GM19043 (cell line): ENCODE results near the gene RPS6KA1.
A peak's percentile ranks its signal among the peaks of the same experiment; 100 is the strongest.

Experiments used
- ATAC-seq: cut with Tn5 transposase; IDR thresholded peaks from one replicate; pipeline ENCODE4 v1.9.1; 2021; ENCODE audit warnings: low read depth; ENCODE audit not compliant: unreplicated experiment

RPS6KA1 gene

DNA sequence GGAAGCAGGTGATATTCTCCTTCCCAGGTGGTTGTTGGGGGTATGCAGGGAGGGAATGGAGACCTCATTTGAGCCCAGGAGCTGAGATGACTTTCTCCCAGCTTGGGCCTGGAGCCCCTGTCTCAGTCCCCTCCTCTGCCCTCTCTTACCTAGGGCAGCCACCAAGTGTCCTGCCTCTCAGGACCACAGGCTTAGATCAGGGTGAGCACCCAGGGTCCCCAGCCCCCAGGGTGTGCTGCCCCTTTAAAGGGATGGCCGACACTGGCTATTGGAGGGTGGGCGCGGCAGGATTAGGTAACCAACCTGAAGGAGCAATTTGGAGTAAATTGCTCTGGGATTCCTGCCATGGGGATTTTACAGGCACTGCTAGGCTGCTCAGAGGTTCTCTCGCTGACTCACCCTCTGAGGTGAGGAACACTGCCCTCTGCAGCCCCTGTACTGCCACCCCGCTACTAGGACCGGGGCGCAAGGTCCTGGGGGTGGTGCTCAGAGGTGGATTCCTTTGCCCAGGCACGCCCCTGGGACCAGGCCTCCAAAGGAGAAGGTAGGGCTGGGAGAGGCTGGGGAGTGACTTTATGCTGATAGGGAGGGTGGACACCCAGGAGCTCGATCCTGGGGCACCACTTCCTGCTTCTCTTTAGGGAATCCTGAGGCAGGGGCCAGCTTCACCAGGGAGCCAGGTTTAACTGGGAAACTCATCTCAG is 1.5 kb downstream of the RPS6KA1 start:
- no peak for ATAC-seq

DNA sequence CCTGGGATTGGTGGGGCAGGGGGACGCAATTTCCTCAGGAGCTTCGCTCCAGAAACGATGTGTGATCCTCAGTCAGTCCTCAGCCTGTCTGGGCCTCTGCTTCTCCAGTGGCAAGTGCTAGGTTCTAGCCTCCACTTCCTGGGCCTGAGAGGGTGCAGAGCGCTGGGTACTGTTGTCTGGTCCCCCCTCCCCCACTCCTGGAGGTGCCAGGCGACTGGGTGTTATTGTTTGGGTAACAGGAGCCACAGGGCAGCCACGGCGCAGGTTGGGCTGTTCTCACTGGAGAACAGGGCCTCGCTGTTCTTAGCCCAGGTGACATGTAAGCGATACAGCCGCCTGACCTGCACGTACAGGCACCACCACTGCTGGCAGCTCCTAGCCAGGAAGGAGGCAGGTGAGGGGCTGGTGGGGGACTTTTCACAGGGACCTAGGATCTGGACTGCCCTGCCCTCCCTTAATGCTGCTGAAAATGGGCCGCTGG is 2.1 kb downstream of the RPS6KA1 start:
- ATAC-seq: no peak

DNA sequence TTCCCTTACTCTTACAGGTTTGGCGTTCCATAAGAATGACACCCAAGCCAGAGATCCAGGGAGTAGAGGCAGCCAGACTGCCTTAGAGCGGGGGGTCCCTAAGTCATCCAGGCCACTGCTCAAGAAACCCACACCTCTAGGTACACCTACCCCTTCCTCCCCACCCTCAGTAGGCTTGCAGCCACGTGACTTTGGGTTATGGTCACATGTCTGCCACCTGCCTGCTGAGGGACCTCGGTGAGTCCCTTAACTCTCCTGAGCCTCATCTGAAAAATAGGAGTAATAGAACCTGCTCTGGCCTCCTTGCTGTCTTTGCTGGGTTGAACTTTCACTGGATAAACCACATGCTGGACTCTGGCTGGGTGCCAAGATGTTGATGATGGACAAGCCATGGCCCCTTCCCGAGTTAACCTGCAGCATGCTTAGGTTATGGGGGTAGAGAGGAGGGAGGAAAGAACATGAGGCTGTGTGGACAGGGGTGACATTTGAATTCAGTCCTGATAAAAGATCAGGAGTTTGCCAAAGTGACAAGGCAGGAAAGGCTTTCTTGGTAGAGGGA is 4.5 kb downstream of the RPS6KA1 start:
- ATAC-seq: no peak

DNA sequence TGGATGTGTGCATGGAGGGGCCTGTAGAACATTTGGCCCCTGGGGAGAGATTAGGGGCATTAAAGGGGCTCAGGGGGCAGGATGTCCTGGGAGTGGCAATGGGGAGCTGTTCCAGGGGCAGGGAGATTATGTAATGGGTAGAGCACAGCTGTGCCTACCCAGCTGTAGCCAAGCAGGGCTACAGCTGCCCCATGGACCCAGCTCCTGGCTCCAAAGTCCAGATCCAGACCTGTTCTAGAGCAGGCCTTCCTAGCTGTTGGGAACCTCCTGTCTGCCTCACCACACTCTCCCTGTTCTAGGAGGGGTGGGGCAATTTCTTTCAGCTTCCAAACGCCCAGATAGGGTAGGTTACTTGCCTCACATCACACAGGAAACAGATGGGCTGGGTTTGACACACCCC is 5.6 kb downstream of the RPS6KA1 start:
- no peak for ATAC-seq

DNA sequence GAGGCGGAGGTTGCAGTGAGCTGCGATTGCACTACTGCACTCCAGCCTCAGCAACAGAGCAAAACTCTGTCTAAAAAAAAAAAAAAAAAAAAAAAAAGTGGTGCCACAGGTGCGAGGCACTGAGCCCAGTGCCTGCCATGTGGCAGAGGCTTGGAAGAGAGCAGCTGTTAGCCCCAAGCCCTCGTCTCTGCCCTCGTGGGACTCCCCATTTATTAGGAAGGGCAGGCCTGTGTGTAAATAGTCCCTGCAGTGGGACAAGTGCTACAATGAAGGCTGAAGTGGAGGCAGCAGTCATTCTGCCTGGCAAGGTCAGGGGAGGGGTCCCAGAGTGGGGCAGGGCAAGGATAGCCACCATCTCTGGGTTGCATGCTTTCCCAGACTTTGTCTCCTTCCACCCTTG is 6.5 kb downstream of the RPS6KA1 start:
- ATAC-seq: no peak

DNA sequence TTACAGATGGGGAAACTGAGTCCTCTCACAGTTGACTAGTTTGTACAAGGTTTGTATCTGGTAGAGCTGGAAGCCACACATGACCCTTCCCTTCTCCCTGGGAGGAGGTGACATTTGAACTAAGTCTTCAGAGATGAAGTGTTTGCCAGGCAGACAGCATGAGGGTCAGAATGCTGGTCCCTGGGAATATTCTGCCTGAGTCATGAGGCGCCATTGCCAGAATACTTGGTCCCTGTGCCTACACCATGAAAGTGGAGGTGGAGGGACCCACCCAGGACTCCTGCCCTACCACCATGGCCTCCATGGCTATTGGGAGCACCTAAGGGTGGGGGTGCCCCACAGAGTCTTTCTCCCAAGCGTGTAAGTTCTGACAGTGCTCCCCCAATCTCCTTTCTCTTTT is 7.0 kb downstream of the RPS6KA1 start:
- no peak for ATAC-seq

DNA sequence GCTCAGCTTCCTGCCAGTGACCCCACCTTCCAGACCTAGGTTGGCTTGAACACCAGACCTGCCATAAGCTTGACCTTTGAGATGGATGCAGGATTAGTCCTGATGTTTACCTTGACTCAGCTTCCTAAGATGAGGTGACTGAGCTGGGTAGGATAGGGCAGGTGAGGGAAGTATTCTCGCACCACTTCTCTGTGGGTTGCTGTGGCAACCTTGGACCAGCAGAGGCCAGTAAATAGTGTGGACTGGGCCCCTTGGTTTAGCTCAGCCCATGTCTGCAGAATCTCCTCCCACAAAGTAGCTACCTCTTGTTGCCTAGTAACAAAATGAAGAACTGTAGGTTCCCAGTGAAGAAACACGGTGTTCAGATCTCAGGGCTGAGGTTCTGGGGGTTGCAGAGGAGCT is 8.4 kb downstream of the RPS6KA1 start:
- ATAC-seq: no peak

DNA sequence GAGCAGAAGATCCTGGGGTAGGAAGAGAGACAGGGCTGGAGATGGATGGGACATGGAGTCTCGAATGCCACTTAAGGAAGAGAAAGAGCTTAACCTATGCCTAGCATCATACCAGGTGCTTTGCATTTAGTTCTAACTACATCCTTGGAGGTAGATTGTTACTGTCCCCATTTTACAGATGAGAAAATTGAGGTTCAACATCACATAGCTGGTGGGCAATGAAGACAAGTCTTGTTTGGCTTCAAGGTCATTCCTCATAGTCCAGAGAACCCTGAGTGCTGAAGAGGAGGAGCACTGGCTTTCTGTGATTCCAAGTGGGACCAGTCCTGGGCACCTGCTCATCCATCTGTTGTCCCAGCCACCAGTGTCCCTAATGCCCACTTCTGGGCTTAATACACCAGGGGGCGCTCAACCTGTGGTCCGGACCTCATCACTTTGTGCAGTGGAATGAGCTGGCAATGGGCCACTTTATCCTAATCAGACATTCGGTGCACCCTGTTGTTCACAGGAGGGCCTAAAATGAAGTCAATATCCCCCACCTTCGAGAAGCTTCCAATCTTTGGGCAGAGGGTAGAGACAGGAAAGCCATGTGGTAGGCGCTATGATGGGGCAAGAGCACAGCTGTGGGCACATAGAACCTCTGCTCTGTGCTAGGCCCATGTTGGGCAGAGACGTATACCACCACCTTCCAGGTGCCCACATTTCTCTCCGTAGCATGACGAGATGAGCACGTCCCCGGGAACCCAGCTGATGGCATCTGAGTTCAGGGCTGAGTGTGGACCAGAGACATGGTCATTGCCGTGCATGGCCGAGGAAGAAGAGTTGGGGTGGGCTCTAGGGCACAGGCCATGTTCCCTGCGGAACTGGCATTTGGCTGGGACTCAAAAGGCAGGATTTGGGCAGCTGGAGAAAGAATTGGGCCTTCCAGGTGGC is 9.2 kb downstream of the RPS6KA1 start:
- ATAC-seq: no peak

DNA sequence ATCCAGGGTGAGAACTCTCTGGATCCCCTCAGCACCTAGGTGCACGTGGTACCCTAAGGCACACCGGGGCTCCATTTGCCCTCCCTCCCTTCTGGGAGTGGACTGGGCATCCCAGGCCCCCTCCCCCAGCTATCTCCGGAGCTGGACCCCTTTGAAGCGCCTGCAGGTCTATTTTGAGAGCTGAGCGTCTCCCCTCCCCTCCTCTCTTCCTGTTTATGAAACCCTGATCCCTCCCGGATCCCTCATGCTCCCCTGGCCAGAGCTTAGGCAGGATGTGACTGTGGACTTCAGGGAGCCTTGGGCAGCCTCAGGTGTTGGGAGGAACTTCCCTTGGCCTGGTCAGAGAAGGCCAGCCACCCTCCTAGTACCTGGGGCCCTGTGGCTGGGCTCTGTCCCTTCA is 10.2 kb downstream of the RPS6KA1 start:
- ATAC-seq: no peak

DNA sequence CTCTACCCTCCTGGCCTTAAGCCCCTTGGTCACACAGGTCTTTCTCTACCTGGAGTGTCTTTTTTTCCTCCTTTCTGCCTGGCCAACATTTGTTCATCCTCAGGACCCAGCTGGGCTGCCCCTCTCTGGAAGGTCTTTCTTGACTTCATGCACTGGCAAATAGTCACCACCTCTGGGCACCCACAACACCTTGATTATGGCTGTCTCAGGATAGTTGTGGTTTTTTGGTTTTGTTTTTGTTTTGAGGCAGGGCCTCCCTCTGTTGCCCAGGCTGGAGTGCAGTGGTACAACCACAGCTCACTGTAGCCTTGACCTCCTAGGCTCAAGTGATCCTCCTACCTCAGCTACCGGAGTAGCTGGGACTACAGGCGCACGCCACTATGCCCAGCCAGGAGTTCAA is 10.8 kb downstream of the RPS6KA1 start:
- no peak for ATAC-seq

DNA sequence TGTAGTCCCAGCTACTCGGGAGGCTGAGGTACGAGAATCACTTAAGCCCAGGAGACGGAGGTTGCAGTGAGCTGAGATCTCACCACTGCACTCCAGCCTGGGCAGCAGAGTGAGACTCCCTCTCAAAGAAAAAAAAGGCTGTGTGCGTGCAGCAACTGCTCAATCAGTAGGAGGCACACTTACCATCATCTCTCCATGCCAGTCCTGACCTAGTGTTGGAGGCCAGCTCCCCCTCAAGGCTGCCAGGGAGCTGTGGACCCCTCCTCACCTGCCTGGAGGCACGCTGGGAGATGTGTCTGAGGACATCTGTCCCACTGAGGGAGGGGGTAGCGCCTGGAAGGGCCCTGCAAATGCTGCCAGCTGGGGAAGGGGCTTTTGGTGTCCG is 11.9 kb downstream of the RPS6KA1 start:
- no peak for ATAC-seq

DNA sequence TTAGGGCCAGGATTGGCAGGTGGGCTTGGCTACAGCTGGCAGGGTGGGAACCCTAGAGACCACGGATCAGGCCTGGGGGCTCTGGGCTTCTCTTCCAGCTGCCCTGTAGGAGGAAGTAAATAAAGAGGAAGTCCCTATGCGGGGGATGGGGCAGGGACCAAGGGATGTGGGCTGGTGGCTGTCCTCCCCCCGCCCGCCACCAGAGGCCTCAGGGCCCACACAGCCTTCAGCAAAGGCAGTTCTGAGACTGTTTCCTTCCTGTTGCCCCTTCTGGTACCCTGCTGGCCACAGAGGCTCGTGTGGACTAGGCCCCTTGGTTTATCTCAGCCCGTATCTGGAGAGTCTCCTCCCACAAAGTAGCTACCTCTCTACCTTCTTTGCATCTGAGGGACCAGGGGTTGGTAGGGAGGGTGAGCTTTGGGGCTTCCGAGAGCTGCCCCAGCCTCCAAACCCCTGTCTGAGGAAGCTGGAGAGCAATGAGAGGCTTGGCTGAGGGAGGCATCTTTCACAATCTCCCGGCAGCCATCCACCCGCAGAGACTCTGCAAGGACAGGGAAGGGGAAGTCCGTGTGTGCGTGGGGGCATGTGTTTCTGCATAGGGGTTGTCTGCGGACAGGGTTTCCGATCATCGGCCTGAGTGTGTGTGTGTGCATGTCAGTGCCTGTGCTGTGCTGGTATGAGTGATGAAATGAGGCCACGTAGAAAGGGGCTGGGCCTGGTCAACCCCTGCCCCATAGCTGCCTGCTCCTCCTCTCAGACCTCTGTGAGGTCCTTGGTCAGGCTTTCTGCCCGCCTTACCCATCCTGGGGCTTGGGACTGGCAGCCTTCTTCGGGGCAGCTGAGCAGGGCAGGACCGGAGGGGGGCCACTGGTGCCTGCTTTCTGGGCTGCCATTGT is 12.5 kb downstream of the RPS6KA1 start:
- peak; percentile 47 for ATAC-seq

DNA sequence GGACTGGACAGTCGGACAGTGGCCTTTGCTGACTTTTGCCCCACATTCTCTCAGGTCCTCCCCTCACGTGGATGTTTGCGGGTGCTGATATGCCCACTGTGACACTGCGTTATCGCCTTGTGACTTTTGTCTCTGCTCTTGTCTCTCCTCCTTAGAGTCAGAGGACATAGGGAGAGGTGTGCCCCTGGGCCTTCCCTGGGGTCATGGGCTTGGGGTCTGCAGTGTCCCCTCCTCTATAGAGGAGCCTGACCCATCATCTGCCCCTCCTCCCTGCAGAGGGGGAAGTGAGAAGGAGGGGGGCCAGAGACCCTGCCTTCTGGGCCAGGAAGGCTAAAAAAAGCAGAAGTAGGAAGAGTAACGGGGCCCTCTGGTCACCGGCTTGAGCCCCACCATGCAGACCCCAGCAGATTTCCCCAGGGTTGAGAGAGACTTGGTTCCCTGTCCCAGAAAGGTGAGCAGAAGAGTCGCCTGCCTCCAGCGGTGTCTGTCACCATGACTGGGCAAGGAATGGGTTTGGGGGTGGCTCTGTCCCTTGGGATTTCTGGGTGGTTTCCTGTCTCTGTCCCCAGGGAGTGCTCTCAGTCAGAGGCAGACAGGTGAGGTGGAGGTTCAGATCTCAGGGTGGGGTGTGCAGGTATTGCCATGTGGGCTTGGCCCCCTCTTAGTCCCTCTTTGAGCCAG is 13.3 kb downstream of the RPS6KA1 start:
- no peak for ATAC-seq

DNA sequence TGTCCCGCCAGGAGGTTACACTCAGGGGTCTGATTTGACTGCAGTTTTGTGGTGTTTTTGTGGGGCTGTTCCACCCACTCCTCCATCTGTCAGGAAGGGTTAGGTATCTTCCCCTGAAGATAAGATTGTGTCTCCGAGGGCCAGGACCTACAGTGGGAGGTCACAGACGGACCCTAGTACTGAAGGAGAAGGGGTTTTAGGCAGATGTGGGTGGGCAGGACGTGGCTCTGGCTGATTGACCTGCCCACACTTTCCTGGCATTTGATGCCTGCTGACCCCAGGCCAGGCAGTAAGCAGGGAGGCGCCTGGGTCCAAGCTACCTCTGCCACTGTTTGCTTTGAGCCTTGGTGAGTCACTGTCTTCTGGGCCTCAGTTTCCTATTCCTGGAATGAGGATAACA is 13.9 kb downstream of the RPS6KA1 start:
- ATAC-seq: no peak

DNA sequence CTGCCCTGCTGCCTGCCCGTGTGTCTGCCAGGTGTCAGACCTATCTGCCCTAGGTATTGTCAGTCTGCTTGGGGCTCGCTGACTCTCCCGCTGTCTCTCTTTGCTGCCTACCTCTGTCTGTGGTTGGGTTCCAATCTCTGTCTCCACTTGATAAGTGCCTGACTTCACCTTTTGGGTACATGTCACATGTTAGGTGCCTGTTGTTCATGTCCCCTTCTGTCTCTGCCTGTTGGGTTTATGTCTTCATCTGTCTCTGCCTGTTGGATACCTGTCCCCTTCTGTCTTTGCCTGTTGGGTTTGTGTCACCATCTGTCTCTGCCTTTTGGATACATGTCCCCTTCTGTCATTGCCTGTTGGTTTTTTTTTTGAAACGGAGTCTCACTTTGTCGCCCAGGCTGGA is 14.6 kb downstream of the RPS6KA1 start:
- ATAC-seq: no peak

DNA sequence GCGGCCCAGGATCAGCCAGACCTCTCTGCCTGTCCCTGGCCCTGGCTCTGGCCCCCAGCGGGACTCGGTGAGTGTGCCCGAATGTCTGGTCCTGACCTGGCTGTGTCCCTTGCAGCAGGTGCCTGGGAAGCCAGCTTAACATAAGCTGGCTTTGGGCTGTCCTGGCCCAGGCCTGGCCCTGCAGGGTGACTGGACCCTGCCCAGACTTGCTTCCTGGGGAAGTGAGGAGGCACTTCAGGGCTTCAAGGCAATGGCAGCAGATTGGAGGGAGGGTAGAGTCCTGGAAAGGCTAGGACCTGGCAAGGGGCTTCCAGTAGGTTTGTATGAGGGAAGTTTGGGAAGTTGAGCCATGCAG is 16.4 kb downstream of the RPS6KA1 start:
- no peak for ATAC-seq

DNA sequence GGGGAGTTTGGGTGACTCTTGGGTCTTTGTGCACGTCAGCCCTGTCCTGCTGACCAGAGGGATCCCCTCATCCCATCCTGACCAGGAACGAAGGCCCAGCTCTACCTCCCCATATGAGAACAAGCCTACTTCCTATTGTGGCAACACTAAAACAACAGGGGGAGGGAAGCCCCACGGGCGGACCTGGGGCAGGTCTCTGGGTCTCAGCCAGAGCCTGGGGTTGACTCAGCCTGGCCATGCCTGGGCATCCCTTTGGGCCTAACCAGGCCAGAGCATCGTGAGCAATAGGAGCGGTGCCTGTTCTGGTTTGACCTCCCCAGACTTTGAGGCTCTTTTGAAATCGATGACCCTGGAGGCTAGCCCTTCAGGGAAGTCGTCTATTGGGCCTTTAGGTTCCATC is 16.8 kb downstream of the RPS6KA1 start:
- ATAC-seq: no peak

DNA sequence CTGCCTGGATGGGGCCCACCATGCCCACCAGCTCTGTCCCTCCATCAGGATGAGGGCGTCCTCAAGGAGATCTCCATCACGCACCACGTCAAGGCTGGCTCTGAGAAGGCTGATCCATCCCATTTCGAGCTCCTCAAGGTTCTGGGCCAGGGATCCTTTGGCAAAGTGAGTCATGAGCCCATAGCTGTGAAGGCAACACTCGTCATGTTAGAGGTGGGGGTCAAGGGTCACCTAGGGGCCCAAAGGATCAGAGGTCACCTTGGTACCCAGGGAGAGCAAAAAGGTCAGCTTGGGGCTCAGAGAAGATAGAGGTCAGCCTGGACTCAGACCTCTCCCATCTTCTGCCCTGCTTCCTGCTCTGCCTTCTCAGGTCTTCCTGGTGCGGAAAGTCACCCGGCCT is 17.3 kb downstream of the RPS6KA1 start:
- ATAC-seq: no peak

DNA sequence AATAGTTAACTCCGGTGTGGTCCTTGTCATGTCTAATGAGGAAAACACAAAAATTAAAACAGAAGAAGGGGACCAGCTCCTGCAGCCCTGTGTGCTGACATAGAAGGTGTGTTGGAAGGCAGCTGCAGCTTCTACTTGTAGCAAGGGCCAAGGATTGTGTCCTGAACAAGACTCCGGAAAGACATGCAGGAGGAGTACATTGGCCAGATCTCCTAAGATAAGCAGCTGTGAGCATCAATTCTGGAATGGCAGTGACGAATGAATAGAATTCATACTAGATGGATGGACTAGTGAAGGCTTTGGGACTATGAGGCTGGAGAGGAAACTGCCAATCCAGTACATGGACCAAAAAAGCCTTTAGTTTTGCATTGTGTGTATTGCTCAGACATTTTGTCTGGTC is 19.3 kb downstream of the RPS6KA1 start:
- ATAC-seq: no peak

DNA sequence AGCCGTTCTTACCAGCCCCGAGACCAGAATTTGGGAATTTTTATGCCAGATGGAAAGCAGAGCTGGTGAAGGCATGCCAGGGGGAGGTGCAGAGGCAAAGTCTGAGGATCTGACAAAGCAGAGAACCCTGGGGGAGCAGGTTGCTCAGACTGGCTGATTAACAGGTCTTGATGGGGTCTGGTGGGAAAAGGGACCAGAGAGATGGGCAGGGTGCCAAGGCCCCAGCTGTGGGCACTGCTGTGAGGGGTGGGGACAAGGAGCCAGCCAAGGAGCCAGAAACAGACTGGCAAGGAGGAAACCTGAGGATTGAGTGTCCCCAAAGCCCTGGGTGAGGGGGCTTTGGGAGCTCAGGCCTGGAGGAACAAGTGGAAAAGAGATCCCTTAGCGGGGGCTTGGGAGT is 21.4 kb downstream of the RPS6KA1 start:
- no peak for ATAC-seq
